Measurements from ENCODE around the gene KLHL14.

DNA sequence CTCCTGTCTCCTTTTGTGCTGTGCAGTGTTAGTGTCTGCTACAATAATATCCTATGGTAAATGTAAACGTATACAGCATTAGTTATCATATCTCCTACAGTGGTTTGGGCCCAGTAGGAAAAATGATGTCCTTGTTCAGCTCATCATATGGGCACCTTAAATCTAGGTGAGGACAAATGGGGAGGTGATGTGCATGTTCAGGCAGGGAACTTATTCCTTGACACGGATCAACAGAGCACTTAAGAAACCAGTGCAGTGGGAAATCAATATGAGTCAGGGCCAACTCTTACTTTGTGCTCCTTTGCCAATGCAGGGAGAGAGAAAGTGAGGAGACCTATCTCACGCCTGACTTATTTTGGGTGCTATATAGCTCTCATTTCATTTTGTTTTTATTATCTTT, 76.4 kb downstream of the KLHL14 start:
- no peak for TF ChIP-seq MEF2A (IDR thresholded peaks at IDR 0.05; ENCODE audit: insufficient read depth, low read depth, low read length)
- no peak for TF ChIP-seq POLR2A (IDR thresholded peaks at IDR 0.05; ENCODE audit: low read depth, low read length)
- TF ChIP-seq, protein P1, sequence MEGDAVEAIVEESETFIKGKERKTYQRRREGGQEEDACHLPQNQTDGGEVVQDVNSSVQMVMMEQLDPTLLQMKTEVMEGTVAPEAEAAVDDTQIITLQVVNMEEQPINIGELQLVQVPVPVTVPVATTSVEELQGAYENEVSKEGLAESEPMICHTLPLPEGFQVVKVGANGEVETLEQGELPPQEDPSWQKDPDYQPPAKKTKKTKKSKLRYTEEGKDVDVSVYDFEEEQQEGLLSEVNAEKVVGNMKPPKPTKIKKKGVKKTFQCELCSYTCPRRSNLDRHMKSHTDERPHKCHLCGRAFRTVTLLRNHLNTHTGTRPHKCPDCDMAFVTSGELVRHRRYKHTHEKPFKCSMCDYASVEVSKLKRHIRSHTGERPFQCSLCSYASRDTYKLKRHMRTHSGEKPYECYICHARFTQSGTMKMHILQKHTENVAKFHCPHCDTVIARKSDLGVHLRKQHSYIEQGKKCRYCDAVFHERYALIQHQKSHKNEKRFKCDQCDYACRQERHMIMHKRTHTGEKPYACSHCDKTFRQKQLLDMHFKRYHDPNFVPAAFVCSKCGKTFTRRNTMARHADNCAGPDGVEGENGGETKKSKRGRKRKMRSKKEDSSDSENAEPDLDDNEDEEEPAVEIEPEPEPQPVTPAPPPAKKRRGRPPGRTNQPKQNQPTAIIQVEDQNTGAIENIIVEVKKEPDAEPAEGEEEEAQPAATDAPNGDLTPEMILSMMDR (IDR thresholded peaks at IDR 0.05 in 2 of 3, conservative IDR thresholded peaks at IDR 0.05 in 1 of 3; ENCODE audit: control insufficient read depth in 2 of 3, extremely low read depth in 1 of 3, insufficient read depth in 1 of 3, low read depth in 3 of 3, low read length in 3 of 3) = no peak
- no peak for TF ChIP-seq RAD21 (IDR thresholded peaks at IDR 0.05; ENCODE audit: insufficient read depth, low read depth, low read length)
- TF ChIP-seq NFYA (IDR thresholded peaks at IDR 0.05; ENCODE audit: borderline replicate concordance, low read depth, low read length) = no peak
- TF ChIP-seq BACH1 (IDR thresholded peaks at IDR 0.05; ENCODE audit: borderline replicate concordance) = no peak
- TF ChIP-seq ESRRA (IDR thresholded peaks at IDR 0.05; ENCODE audit: low read length) = no peak
- no peak for TF ChIP-seq NFYB (IDR thresholded peaks at IDR 0.05; ENCODE audit: insufficient read depth, low read depth, low read length)
- no peak for TF ChIP-seq POLR2AphosphoS5 (IDR thresholded peaks at IDR 0.05; ENCODE audit: low read length)
- TF ChIP-seq GABPA (IDR thresholded peaks at IDR 0.05; ENCODE audit: low read depth) = no peak

Measured in GM12878 (cell line).